22Rv1 (cell line): ENCODE data around the gene RCAN2.
"Not testable (repeated sequence)": the region's sequence is repeated elsewhere in the genome, so short reads cannot be mapped to it uniquely, and the experiment has no call there.

Experiments
- CTCF ChIP-seq: fragments of 450-650 bp; IDR thresholded peaks from 2 replicates; pipeline ENCODE4 v1.5.1; 2017; ENCODE audit warnings: mild to moderate bottlenecking
- ZFX ChIP-seq: fragments of 450-650 bp; IDR thresholded peaks from 2 replicates; pipeline ENCODE4 v1.6.1; 2017; ENCODE audit warnings: antibody characterized with exemption, borderline replicate concordance

- not testable (repeated sequence) for TF ChIP-seq CTCF, ZFX
Measured at GRCh38 chr6:46405620-46406180, 85.5 kb downstream of the RCAN2 start.
